Fibroblast of skin of scalp (primary cell): ENCODE results near the gene TMEM39A.

Experiments used
- DNase-seq: peaks from one replicate; pipeline ENCODE4 v3.0.0-alpha.2; 2013

The TMEM39A gene

DNA sequence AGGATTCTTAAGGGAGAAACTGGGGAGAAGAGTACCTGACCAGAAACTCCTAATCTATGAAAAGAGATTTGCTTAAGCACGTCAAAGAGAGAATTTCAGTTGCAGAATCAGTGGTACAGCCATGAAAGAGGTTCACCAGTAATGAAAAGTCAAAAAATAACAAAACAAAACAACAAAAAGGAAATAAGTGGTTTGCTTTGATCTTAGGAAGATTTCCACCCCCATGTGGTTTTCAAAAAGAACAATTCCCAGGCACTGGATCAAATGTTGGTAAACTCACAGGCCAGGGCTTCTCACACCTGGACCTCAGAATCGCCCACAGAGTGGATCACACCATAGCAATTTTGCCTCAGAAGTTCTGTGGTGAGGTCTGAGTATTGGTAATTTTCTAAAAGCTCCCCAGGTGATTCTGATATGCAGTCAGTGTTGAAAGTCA, 67.5 kb downstream of the TMEM39A start:
- no peak for DNase-seq

DNA sequence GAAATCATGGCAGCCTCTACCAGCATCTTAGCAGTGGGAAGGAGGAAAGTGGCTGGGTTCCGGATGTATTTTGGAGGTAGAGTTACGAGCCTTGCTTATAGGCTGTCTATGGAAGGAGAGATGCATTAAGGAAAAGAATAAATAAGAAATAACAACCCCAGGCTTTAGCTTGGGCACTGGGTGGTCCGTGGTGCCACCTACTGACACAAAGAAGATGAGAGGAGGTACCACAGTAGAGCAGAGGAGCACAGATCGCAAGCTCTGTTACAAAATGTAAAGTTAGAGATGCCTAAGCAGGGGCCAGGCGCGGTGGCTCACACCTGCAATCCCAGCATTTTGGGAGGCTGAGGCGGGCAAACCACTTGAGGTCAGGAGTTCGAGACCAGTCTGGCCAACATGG, 74.8 kb downstream of the TMEM39A start:
- DNase-seq = no peak

DNA sequence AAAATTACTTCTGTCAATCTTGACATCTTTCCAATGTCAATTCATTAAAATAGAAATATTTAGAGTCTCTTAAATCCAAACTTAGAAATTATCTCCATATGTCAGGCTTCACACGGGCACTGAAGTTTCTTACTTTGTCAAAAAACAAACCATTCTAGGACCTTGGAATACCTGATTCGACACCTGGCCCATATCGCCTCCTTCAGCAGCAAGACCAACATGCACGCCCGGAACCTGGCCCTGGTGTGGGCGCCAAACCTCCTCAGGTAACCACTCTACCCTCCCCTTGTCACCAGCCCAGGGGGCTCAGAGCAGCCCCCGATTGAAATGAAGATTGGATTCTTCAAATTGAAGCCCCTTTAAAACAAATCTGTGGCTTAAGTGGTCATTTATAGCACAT, 81.3 kb downstream of the TMEM39A start:
- no peak for DNase-seq

- no peak for DNase-seq
Measured at GRCh38 chr3:119380697-119381096, 82.7 kb downstream of the TMEM39A start.
